ENCODE measurements around the gene TMEM209. TPM values are rescaled to one million over a fixed set of nuclear protein-coding genes. Genes with fewer than 3 reads are reported as not detected.

TMEM209 gene
- total RNA-seq, 1 experiment from 2014 or later, result 21.0 TPM

- TF ChIP-seq GTF2I (CRISPR knock-in tag; conservative IDR thresholded peaks at IDR 0.05) (no peak), HMGXB4 (CRISPR knock-in tag; IDR thresholded peaks at IDR 0.05) (peak; percentile 43; the same call in 1 of the 2 replicates), NFE2L1 (CRISPR knock-in tag; IDR thresholded peaks at IDR 0.05) (peak; percentile 50; the same call in 1 of the 2 replicates), NFATC4 (CRISPR knock-in tag; IDR thresholded peaks at IDR 0.05) (no peak), ZNF532 (CRISPR knock-in tag; IDR thresholded peaks at IDR 0.05; ENCODE audit: borderline replicate concordance) (peak; percentile 76; the same call in 1 of the 2 replicates), CREM (CRISPR knock-in tag; IDR thresholded peaks at IDR 0.05) (0 out of 2 replicates have a peak, but pooled peaks have one; percentile 39), ZNF138 (CRISPR knock-in tag; conservative IDR thresholded peaks at IDR 0.05) (no peak), OVOL2 (CRISPR knock-in tag; IDR thresholded peaks at IDR 0.05; ENCODE audit: borderline replicate concordance) (no peak), ETV6 (CRISPR knock-in tag; IDR thresholded peaks at IDR 0.05) (peak; percentile 73; the same call in 1 of the 2 replicates), ZNF671 (CRISPR knock-in tag; IDR thresholded peaks at IDR 0.05) (no peak), SMAD3 (CRISPR knock-in tag; IDR thresholded peaks at IDR 0.05; ENCODE audit: borderline replicate concordance) (0 out of 2 replicates have a peak, but pooled peaks have one; percentile 40), ZNF219 (CRISPR knock-in tag; IDR thresholded peaks at IDR 0.05; ENCODE audit: borderline replicate concordance) (no peak), JAZF1 (CRISPR knock-in tag; IDR thresholded peaks at IDR 0.05) (no peak), MLX (CRISPR knock-in tag; IDR thresholded peaks at IDR 0.05) (no peak), ZBTB43 (CRISPR knock-in tag; IDR thresholded peaks at IDR 0.05) (peak; percentile 65; the same call in 1 of the 2 replicates)
- TF ChIP-seq, protein P1, sequence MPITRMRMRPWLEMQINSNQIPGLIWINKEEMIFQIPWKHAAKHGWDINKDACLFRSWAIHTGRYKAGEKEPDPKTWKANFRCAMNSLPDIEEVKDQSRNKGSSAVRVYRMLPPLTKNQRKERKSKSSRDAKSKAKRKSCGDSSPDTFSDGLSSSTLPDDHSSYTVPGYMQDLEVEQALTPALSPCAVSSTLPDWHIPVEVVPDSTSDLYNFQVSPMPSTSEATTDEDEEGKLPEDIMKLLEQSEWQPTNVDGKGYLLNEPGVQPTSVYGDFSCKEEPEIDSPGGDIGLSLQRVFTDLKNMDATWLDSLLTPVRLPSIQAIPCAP (CRISPR knock-in tag; IDR thresholded peaks at IDR 0.05), result peak; percentile 74; the same call in 1 of the 2 replicates
- TF ChIP-seq, protein P2, sequence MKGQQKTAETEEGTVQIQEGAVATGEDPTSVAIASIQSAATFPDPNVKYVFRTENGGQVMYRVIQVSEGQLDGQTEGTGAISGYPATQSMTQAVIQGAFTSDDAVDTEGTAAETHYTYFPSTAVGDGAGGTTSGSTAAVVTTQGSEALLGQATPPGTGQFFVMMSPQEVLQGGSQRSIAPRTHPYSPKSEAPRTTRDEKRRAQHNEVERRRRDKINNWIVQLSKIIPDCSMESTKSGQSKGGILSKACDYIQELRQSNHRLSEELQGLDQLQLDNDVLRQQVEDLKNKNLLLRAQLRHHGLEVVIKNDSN (CRISPR knock-in tag; IDR thresholded peaks at IDR 0.05), result 0 out of 2 replicates have a peak, but pooled peaks have one; percentile 53
- TF ChIP-seq, protein P3, sequence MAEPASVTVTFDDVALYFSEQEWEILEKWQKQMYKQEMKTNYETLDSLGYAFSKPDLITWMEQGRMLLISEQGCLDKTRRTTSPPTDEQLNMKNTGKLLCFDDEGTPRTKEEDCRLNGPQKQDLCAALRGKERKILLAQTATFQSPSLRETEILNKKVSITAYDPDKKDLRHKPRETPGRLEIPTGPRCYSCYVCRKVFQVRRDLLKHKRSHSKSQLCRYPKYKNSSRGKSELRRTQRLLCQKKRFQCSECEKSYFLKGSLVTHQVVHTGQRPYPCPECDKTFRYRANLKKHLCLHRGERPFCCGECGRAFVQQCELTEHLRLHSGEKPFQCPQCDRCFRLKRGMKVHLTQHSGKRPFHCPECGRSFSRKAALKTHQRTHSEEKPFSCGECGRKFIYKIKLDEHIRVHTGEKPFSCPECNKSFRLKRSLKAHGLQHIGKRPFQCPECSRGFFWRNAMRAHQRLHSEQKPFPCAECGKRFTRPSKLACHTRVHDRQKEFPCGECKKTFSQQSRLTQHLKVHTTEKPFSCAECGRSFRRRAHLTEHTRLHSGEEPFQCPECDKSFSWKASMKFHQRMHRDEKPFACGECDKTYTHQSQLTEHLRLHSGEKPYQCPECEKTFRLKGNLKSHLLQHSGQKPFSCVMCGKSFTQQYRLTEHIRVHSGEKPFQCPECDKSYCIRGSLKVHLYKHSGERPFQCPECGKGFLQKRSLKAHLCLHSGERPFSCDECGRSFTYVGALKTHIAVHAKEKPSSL (CRISPR knock-in tag; conservative IDR thresholded peaks at IDR 0.05), result no peak
- TF ChIP-seq, protein P4, sequence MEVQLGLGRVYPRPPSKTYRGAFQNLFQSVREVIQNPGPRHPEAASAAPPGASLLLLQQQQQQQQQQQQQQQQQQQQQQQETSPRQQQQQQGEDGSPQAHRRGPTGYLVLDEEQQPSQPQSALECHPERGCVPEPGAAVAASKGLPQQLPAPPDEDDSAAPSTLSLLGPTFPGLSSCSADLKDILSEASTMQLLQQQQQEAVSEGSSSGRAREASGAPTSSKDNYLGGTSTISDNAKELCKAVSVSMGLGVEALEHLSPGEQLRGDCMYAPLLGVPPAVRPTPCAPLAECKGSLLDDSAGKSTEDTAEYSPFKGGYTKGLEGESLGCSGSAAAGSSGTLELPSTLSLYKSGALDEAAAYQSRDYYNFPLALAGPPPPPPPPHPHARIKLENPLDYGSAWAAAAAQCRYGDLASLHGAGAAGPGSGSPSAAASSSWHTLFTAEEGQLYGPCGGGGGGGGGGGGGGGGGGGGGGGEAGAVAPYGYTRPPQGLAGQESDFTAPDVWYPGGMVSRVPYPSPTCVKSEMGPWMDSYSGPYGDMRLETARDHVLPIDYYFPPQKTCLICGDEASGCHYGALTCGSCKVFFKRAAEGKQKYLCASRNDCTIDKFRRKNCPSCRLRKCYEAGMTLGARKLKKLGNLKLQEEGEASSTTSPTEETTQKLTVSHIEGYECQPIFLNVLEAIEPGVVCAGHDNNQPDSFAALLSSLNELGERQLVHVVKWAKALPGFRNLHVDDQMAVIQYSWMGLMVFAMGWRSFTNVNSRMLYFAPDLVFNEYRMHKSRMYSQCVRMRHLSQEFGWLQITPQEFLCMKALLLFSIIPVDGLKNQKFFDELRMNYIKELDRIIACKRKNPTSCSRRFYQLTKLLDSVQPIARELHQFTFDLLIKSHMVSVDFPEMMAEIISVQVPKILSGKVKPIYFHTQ (CRISPR knock-in tag; IDR thresholded peaks at IDR 0.05), result no peak
- TF ChIP-seq, protein P5, sequence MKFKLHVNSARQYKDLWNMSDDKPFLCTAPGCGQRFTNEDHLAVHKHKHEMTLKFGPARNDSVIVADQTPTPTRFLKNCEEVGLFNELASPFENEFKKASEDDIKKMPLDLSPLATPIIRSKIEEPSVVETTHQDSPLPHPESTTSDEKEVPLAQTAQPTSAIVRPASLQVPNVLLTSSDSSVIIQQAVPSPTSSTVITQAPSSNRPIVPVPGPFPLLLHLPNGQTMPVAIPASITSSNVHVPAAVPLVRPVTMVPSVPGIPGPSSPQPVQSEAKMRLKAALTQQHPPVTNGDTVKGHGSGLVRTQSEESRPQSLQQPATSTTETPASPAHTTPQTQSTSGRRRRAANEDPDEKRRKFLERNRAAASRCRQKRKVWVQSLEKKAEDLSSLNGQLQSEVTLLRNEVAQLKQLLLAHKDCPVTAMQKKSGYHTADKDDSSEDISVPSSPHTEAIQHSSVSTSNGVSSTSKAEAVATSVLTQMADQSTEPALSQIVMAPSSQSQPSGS (CRISPR knock-in tag; IDR thresholded peaks at IDR 0.05; ENCODE audit: borderline replicate concordance, low read depth), result 0 out of 2 replicates have a peak, but pooled peaks have one; percentile 54
Measured at GRCh38 chr7:130140551-130141160, 64.5 kb downstream of the TMEM209 start (continued).
